Suprapubic skin (tissue), 4 donors: ENCODE measurements around the gene AHNAK. TPM values are rescaled to one million over a fixed set of nuclear protein-coding genes. Genes with fewer than 3 reads are reported as not detected.
"Not testable (repeated sequence)": the region's sequence is repeated elsewhere in the genome, so short reads cannot be mapped to it uniquely, and the experiment has no call there.

Source experiments
- DNase-seq, 2 donors: peaks; one replicate each; pipeline ENCODE4 v3.0.0-alpha.2; 2019; ENCODE audit warnings: low spot score in 2 of 2
- H3K27ac ChIP-seq: fragments of 200-600 bp; sonication (generic); one replicate; pipeline ENCODE4 v1.5.1; 2019
- H3K27me3 ChIP-seq: fragments of 200-600 bp; sonication (generic); one replicate; pipeline ENCODE4 v1.5.1; 2019
- H3K36me3 ChIP-seq: fragments of 200-600 bp; sonication (generic); one replicate; pipeline ENCODE4 v1.5.1; 2019
- H3K4me1 ChIP-seq: fragments of 200-600 bp; sonication (generic); one replicate; pipeline ENCODE4 v1.5.1; 2019
- H3K4me3 ChIP-seq: fragments of 200-600 bp; sonication (generic); one replicate; pipeline ENCODE4 v1.5.1; 2019; ENCODE audit warnings: mild to moderate bottlenecking
- H3K9me3 ChIP-seq: fragments of 200-600 bp; sonication (generic); one replicate; pipeline ENCODE4 v1.5.1; 2019
- EP300 ChIP-seq: sonication (generic); formaldehyde crosslinking; IDR thresholded peaks from one replicate; pipeline ENCODE4 v1.6.1; 2017; ENCODE audit warnings: antibody characterized with exemption
- POLR2A ChIP-seq, 2 donors: fragments of 450-650 bp; IDR thresholded peaks; one replicate each; pipeline ENCODE4 v1.6.1; 2017; ENCODE audit warnings: antibody characterized with exemption in 2 of 2, mild to moderate bottlenecking in 2 of 2, moderate library complexity in 2 of 2
- POLR2AphosphoS5 ChIP-seq, 3 donors: sonication (generic); formaldehyde crosslinking; IDR thresholded peaks; one replicate each; pipeline ENCODE4 v1.6.1; 2017; ENCODE audit warnings: antibody characterized with exemption in 3 of 3
- WGBS: methylation state at CpG from one replicate; pipeline ENCODE4 v1.1.5; 2018; 5-methylcytosine and 5-hydroxymethylcytosine counted together
- total RNA-seq, 4 donors: library from RNA; depleted of rRNA; stranded (reverse); fragments of >200 nt; gene quantifications; one replicate each; pipeline ENCODE4 v1.1.0, GENCODE V29; 2016
- TF ChIP-seq, protein P1 (sequence below), 2 donors: fragments of 200-600 bp in 1 of 2; fragments of 450-650 bp in 1 of 2; sonication (generic) in 1 of 2; IDR thresholded peaks; one replicate each; pipeline ENCODE4 v1.5.1; 2016 to 2019; ENCODE audit warnings: antibody characterized with exemption in 2 of 2, mild to moderate bottlenecking in 1 of 2, moderate library complexity in 1 of 2

The AHNAK gene
- total RNA-seq, 4 donors from 2014 or later: 1,174 to 1,475 (median 1,322) TPM

DNA sequence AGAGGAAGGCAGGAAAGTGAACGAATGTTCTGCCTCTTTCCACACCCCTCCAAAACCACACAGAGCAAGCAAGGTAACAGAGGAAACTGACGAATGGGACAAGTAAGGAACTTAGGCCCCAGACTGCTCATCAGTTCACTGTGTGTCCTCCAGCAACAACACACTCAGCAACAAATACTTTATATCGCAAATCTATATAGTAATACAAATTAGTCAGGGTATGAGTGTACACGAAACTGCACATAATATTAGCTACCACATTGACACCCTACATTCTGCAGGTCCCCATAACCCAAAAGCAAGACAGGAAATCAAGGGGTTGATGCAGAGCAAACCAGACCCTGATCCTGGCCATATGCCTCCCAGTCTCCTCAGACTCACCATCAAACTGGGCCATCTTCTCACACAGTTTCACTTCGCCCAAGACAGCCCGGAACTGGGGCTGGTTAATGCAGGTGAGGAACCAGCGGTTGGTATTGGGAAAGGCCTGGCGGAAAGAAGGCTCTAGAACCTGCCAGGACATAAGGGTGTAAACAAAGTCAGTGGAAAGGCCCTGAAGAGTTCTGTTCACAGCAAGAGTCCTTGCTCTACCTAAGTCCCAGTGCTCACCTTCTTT, 20.5 kb upstream of the AHNAK start:
- TF ChIP-seq, protein P1, sequence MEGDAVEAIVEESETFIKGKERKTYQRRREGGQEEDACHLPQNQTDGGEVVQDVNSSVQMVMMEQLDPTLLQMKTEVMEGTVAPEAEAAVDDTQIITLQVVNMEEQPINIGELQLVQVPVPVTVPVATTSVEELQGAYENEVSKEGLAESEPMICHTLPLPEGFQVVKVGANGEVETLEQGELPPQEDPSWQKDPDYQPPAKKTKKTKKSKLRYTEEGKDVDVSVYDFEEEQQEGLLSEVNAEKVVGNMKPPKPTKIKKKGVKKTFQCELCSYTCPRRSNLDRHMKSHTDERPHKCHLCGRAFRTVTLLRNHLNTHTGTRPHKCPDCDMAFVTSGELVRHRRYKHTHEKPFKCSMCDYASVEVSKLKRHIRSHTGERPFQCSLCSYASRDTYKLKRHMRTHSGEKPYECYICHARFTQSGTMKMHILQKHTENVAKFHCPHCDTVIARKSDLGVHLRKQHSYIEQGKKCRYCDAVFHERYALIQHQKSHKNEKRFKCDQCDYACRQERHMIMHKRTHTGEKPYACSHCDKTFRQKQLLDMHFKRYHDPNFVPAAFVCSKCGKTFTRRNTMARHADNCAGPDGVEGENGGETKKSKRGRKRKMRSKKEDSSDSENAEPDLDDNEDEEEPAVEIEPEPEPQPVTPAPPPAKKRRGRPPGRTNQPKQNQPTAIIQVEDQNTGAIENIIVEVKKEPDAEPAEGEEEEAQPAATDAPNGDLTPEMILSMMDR (IDR thresholded peaks at IDR 0.05): no peak
- TF ChIP-seq EP300: no peak
- TF ChIP-seq POLR2A (IDR thresholded peaks at IDR 0.05): no peak
- no peak for TF ChIP-seq POLR2AphosphoS5 (IDR thresholded peaks at IDR 0.05)
- no peak overlapping the region for H3K4me3 ChIP-seq
- no peak overlapping the region for H3K27ac ChIP-seq
- H3K4me1 ChIP-seq: peaks cover 22% of the 10 kb centered on the region
- H3K36me3 ChIP-seq: peaks cover 92% of the 10 kb centered on the region
- WGBS: 85% methylated on average over 8 of the region's 8 CpGs
- no peak for DNase-seq
- H3K9me3 ChIP-seq: no peaks in the 10 kb centered on the region
- H3K27me3 ChIP-seq: no peaks in the 10 kb centered on the region

DNA sequence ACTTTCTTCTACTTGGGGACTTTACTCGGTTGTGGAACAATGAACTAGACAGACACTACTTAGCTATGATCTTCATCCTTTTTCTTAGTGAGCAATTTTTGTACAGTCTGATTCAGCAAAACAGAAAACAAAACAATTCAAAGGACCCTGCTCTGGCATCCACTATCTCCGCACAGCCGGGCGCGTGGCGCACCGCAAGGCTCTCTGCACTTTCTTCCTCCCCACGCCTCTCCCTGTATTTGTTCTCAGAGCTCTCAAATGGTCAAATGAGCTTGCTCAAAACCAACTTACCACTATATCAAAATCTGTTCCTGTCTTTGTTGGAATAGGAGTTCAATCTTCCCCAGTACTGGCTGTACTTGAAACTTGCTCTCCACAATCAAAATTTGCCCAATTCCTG, 19.6 kb upstream of the AHNAK start:
- Histone ChIP-seq H3K9me3 (no peaks in the 10 kb centered on the region), H3K27ac (no peak overlapping the region), H3K36me3 (peaks cover 88% of the 10 kb centered on the region), H3K4me3 (no peak overlapping the region), H3K27me3 (no peaks in the 10 kb centered on the region), H3K4me1 (peaks cover 18% of the 10 kb centered on the region)
- DNase-seq: no peak
- WGBS: 94% methylated on average over 8 of the region's 8 CpGs
- TF ChIP-seq, protein P1 (IDR thresholded peaks at IDR 0.05): no peak
- TF ChIP-seq POLR2AphosphoS5 (IDR thresholded peaks at IDR 0.05) (no peak), POLR2A (IDR thresholded peaks at IDR 0.05) (no peak), EP300 (no peak)

DNA sequence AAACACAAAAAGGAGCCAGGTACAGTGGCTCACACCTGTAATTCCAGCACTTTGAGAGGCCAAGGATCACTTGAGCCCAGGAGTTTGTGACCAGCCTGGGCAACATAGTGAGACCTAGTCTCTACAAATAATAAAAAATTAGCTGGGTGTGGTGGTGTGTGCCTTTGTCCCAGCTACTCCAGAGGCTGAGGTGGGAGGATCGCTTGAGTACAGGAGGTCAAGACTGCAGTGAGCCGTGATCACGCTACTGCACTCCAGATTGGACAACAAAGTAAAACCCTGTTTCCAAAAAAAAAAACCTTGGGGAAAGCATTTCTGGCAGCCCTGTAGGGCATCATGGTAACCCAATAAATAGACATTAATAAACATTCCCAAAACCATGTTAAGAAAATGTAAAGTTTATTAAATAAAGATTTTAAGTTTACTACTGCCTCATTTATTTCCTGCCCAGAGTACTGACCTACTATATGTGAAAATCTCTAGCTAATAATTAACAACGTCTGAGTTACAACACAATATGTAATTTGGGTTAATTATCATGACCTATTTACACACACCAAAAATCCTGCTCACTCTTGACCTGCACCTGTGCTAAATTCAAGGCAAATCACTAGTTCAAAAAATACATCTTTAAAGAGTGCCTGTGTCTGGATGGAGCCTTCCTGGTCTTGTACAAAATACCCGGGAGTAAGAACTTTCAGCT, 18.6 kb upstream of the AHNAK start:
- no peak for TF ChIP-seq POLR2A (IDR thresholded peaks at IDR 0.05)
- DNase-seq: no peak
- peaks cover 79% of the 10 kb centered on the region for H3K36me3 ChIP-seq
- no peak overlapping the region for H3K27ac ChIP-seq
- H3K4me3 ChIP-seq: no peak overlapping the region
- no peaks in the 10 kb centered on the region for H3K9me3 ChIP-seq
- peaks cover 28% of the 10 kb centered on the region for H3K4me1 ChIP-seq
- no peaks in the 10 kb centered on the region for H3K27me3 ChIP-seq
- WGBS: 65% methylated on average over 5 of the region's 5 CpGs

DNA sequence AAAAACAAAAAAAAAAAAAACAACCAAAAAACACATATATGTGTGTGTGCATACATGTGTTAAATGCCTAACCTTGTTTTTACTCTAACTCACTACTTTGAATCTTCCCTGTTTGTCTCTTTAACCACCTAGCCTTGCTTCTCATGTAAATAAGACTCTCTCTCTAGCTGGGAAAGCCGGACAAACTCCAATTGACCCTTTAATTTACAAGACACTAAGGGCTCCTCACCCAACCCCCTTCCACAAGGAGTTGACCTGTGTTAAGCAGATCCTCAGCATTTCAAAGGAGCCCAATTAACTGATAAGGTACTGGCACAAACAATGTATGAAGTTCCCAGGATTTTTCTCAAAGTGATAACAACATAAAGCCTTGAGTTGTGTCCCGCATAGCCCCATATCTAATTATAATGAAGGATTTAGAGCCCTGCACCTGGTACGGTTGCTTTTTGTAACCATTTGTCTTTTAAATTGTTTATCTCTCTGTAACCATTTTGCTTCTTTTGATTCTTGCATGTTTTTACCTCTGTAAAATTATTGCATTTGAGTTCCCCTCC, 15.1 kb upstream of the AHNAK start:
- peaks cover 66% of the 10 kb centered on the region for H3K36me3 ChIP-seq

DNA sequence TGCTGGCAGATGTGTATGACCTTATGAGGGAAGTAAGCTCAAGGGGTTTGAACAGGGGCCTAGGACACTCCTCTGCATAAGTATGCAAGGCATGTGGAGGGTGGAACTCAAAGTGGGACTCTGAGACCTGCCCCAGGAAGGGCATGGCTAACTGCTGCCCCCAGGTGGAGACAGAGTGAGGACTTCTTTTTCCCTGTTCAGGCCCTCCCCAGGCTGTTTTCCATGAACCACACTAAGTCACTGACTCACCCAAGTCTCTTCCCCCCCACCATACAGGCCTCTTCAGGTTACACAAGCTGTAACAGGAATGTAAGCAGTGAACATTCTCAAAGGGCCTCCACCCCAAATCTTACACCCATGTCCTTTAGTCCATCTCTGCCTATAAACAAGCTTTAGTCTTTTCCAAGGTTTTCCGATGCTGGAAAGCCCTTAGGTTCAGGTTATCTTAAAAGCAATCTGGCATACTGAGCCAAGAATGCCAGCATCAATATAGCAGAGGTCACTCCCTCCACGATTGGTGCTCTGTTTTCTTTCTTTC, 14.0 kb upstream of the AHNAK start:
- WGBS: 25% methylated on average over 2 of the region's 2 CpGs
- peak; percentile 93 to 97 for DNase-seq
- H3K4me3 ChIP-seq: no peak overlapping the region
- H3K27me3 ChIP-seq: no peaks in the 10 kb centered on the region
- peak overlapping the region; percentile 85 for H3K27ac ChIP-seq
- peaks cover 64% of the 10 kb centered on the region for H3K4me1 ChIP-seq
- no peaks in the 10 kb centered on the region for H3K9me3 ChIP-seq
- H3K36me3 ChIP-seq: peaks cover 55% of the 10 kb centered on the region
- no peak for TF ChIP-seq POLR2A (IDR thresholded peaks at IDR 0.05)
- peak in 2 of 3 donors; percentile 57 to 58 for TF ChIP-seq POLR2AphosphoS5 (IDR thresholded peaks at IDR 0.05)
- no peak for TF ChIP-seq EP300
- TF ChIP-seq, protein P1 (IDR thresholded peaks at IDR 0.05): peak; percentile 79 to 85

More for the DNA sequence above, 15.1 kb upstream of the AHNAK start:
- WGBS: 75% methylated on average over 3 of the region's 3 CpGs
- Histone ChIP-seq H3K27ac (peak overlapping the region; percentile 85), H3K4me1 (peaks cover 53% of the 10 kb centered on the region)
- DNase-seq, H3K27me3 ChIP-seq, H3K4me3 ChIP-seq, H3K9me3 ChIP-seq: not testable (repeated sequence)

DNA sequence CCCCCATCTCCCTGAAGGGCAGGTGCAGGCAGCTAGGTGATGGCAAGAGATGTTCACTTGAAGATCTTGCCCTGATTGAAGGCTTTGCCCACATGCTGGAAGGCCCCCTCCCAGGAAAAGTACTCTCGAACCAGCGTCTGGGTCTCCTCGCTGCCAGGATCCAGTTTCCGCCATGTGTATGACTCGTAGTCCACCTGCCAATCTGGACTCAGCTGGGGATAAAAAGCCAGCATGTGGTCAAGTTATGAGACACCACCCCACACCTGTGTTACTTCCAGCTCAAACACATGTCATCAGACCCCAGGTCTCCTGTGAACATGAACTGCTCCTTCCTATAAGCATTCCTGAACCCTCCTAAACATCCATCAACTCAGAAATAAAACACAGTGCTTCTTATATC, 13.0 kb upstream of the AHNAK start:
- not testable (repeated sequence) for H3K9me3 ChIP-seq, H3K27me3 ChIP-seq, DNase-seq, H3K4me3 ChIP-seq
- H3K27ac ChIP-seq: peak overlapping the region; percentile 66
- WGBS: 58% methylated on average over 2 of the region's 5 CpGs
- peaks cover 74% of the 10 kb centered on the region for H3K4me1 ChIP-seq
- H3K36me3 ChIP-seq: peaks cover 46% of the 10 kb centered on the region
